ENCODE data around the gene PPP1R3A. TPM values are rescaled to one million over a fixed set of nuclear protein-coding genes. Genes with fewer than 3 reads are reported as not detected.

Gene PPP1R3A, protein sequence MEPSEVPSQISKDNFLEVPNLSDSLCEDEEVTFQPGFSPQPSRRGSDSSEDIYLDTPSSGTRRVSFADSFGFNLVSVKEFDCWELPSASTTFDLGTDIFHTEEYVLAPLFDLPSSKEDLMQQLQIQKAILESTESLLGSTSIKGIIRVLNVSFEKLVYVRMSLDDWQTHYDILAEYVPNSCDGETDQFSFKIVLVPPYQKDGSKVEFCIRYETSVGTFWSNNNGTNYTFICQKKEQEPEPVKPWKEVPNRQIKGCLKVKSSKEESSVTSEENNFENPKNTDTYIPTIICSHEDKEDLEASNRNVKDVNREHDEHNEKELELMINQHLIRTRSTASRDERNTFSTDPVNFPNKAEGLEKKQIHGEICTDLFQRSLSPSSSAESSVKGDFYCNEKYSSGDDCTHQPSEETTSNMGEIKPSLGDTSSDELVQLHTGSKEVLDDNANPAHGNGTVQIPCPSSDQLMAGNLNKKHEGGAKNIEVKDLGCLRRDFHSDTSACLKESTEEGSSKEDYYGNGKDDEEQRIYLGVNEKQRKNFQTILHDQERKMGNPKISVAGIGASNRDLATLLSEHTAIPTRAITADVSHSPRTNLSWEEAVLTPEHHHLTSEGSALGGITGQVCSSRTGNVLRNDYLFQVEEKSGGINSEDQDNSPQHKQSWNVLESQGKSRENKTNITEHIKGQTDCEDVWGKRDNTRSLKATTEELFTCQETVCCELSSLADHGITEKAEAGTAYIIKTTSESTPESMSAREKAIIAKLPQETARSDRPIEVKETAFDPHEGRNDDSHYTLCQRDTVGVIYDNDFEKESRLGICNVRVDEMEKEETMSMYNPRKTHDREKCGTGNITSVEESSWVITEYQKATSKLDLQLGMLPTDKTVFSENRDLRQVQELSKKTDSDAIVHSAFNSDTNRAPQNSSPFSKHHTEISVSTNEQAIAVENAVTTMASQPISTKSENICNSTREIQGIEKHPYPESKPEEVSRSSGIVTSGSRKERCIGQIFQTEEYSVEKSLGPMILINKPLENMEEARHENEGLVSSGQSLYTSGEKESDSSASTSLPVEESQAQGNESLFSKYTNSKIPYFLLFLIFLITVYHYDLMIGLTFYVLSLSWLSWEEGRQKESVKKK
- total RNA-seq, result not detected in 2 replicates

DNA sequence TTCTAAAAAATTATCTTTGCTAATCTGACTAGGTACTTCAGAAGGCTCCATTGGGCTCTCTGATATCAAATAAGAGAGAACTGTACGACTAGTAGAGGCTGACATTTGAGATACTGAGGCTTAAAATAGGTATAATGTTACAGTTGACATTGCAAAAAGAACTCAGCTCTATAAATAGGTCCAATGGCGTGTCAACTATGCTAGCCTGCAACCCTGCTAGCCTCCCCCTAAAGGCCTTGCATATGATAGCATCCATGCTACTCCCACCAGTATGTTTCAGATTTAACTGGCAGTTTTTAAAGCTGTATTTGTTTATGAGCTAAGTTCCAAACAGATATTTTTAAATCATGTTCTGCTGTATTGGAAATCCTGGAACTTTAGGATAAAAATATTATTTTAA is at the start of gene PPP1R3A:
Gene PPP1R3A (minus strand): TSS at position 64 of the 400 bp plus-strand sequence. CDS start 13 bp downstream, at position 51.

